ENCODE results near the gene CORO7.
A peak's percentile ranks its signal among the peaks of the same experiment; 100 is the strongest.

The CORO7 gene

DNA sequence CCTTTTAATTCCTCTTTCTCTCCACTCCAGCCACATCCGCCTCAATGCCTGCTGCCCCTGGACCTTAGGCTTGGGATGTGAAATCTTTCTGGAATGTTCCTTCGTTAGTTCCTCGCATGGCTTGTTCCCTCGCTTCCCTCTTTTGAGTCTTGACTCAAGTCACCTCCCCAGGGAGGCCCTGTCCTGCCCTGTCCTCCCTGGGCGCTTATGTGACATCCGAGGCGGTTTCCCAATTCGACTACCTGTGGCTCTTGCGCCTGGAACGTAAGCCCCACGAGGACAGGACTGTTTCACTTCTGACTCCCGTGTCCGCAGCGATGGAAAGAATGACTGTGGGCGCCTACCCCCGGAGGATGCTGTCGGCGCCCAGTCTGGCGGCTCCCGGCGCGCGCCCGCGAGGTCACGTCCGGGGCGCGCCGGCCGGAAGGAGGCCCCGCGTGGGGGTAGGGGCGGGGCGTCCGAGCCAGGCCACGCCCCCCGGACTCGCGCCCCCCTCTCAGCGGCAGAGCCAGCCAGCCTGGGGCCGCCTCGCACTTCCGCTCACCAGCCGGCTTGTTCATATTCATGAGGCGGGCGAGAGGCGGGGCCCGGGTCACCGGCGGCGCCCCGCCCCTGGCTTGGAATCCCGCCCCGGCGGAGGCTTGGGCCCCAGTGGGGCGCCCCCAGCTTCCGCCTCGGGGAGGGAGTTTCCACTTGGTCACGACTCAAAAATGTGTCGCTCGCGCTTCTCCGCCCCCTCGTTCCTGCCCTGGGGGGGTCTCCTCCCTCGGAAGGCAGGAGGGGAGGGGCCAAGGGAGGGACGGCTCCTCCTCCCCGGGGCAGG is 109.0 kb downstream of the CORO7 start:
- DNase-seq (peak; percentile 98), ATAC-seq (ENCODE audit: insufficient read depth, low read depth) (peak; percentile 93)
- Histone ChIP-seq H3K36me3 (ENCODE audit: insufficient read depth, low read length) (peaks cover 12% of the 10 kb centered on the region), H4K20me1 (ENCODE audit: insufficient read depth, low read length) (peaks cover 5% of the 10 kb centered on the region; the same call in 1 of the 2 replicates), H3K27ac (ENCODE audit: low read length) (peak overlapping the region; percentile 75), H3K9ac (ENCODE audit: low read depth, low read length) (peak overlapping the region; percentile 62), H3K4me1 (ENCODE audit: insufficient read depth, low read length) (peaks cover 24% of the 10 kb centered on the region), H3K4me2 (ENCODE audit: insufficient read depth, low read length) (peak overlapping the region; percentile 76), H3K27me3 (ENCODE audit: insufficient read depth, low read length, poor library complexity) (no peaks in the 10 kb centered on the region), H3K79me2 (ENCODE audit: insufficient read depth, low read length) (peaks cover 19% of the 10 kb centered on the region), H3K4me3 (ENCODE audit: low read depth in 1 of 2, low read length in 2 of 2) (peak overlapping the region; percentile 38 to 68; a peak in 3 of 4 replicates), H3K9me3 (ENCODE audit: insufficient read depth, low read length, severe bottlenecking) (no peaks in the 10 kb centered on the region), H2AFZ (ENCODE audit: low read depth, low read length) (peak overlapping the region; percentile 79)
- TF ChIP-seq, protein P1, sequence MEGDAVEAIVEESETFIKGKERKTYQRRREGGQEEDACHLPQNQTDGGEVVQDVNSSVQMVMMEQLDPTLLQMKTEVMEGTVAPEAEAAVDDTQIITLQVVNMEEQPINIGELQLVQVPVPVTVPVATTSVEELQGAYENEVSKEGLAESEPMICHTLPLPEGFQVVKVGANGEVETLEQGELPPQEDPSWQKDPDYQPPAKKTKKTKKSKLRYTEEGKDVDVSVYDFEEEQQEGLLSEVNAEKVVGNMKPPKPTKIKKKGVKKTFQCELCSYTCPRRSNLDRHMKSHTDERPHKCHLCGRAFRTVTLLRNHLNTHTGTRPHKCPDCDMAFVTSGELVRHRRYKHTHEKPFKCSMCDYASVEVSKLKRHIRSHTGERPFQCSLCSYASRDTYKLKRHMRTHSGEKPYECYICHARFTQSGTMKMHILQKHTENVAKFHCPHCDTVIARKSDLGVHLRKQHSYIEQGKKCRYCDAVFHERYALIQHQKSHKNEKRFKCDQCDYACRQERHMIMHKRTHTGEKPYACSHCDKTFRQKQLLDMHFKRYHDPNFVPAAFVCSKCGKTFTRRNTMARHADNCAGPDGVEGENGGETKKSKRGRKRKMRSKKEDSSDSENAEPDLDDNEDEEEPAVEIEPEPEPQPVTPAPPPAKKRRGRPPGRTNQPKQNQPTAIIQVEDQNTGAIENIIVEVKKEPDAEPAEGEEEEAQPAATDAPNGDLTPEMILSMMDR (IDR thresholded peaks at IDR 0.05; ENCODE audit: borderline replicate concordance, extremely low read depth, low read length, poor library complexity, severe bottlenecking): peak; percentile 13
- TF ChIP-seq EZH2 (IDR thresholded peaks at IDR 0.05; ENCODE audit: borderline replicate concordance, low read depth, low read length, severe bottlenecking): no peak

DNA sequence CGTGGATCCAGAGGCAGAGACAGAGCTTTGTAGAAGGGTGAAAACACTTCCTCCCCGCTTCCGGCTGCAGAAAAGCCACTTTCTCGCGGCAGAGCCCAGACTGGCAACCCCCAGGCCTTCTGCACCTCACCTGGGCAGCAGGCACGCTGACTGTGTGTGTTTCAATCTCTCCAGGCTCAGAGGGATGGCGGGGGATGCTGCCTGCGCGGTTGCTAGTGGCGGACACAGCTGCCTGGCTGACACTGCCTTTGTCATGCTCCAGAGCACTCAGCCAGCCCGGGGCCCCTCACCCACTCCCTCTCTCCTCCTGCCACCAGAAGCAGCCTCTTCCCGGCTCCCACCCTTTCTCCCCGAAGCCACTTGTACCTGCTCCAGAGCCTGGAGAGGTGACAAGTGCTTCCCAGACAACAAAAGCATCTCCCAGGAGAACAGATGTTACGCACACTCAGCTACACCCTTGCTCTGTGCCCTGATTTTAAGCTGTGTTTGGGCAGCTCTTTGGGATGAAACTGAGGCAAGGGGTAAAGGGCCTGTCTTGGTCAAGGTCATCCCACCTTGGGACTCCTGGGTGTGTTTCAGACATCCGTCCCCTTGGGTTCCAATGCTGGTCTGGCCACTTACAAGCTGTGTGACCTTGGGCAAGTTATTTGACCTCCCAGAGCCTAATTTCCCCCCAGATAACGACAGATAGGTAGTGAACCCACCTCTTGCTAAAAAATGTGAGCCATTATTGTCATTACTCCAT is 109.8 kb downstream of the CORO7 start:
- Histone ChIP-seq H2AFZ (ENCODE audit: low read depth, low read length) (peak overlapping the region; percentile 79), H3K9ac (ENCODE audit: low read depth, low read length) (peak overlapping the region; percentile 62), H3K27me3 (ENCODE audit: insufficient read depth, low read length, poor library complexity) (no peaks in the 10 kb centered on the region), H3K4me3 (ENCODE audit: low read depth in 1 of 2, low read length in 2 of 2) (peak overlapping the region; percentile 38 to 68; a peak in 3 of 4 replicates), H3K4me1 (ENCODE audit: insufficient read depth, low read length) (peaks cover 24% of the 10 kb centered on the region), H3K27ac (ENCODE audit: low read length) (peak overlapping the region; percentile 75), H3K79me2 (ENCODE audit: insufficient read depth, low read length) (peaks cover 19% of the 10 kb centered on the region), H3K4me2 (ENCODE audit: insufficient read depth, low read length) (peak overlapping the region; percentile 76), H4K20me1 (ENCODE audit: insufficient read depth, low read length) (peaks cover 5% of the 10 kb centered on the region; the same call in 1 of the 2 replicates), H3K9me3 (ENCODE audit: insufficient read depth, low read length, severe bottlenecking) (no peaks in the 10 kb centered on the region), H3K36me3 (ENCODE audit: insufficient read depth, low read length) (peaks cover 16% of the 10 kb centered on the region)
- TF ChIP-seq, protein P1 (IDR thresholded peaks at IDR 0.05; ENCODE audit: borderline replicate concordance, extremely low read depth, low read length, poor library complexity, severe bottlenecking): no peak
- TF ChIP-seq EZH2 (IDR thresholded peaks at IDR 0.05; ENCODE audit: borderline replicate concordance, low read depth, low read length, severe bottlenecking): no peak
- ATAC-seq (ENCODE audit: insufficient read depth, low read depth): 0 out of 3 replicates have a peak, but pooled peaks have one; percentile 4
- DNase-seq: peak; percentile 59
